ENCODE measurements around the gene ITM2C.

Gene ITM2C

GRCh38 chr2:230862292-230862691 lies 2.5 kb upstream of the ITM2C start:
- peaks cover 12% of the 10 kb centered on the region for H3K4me1 ChIP-seq (ENCODE audit: control insufficient read depth, insufficient read depth, low read length)
- H3K9me3 ChIP-seq (ENCODE audit: control insufficient read depth, low read length), result no peaks in the 10 kb centered on the region
- no peak overlapping the region for H3K4me3 ChIP-seq (ENCODE audit: low read length)
- H3K36me3 ChIP-seq (ENCODE audit: control insufficient read depth, insufficient read depth, low read length), result no peaks in the 10 kb centered on the region
- peaks cover 21% of the 10 kb centered on the region for H3K27me3 ChIP-seq (ENCODE audit: control insufficient read depth, insufficient read depth, low read length)
- H3K9ac ChIP-seq (ENCODE audit: low read length), result no peak overlapping the region

- Histone ChIP-seq H3K4me1 (ENCODE audit: control insufficient read depth, insufficient read depth, low read length) (peaks cover 13% of the 10 kb centered on the region), H3K36me3 (ENCODE audit: control insufficient read depth, insufficient read depth, low read length) (no peaks in the 10 kb centered on the region), H3K9me3 (ENCODE audit: control insufficient read depth, low read length) (no peaks in the 10 kb centered on the region), H3K27me3 (ENCODE audit: control insufficient read depth, insufficient read depth, low read length) (peaks cover 21% of the 10 kb centered on the region), H3K4me3 (ENCODE audit: low read length) (no peak overlapping the region), H3K9ac (ENCODE audit: low read length) (no peak overlapping the region)
Measured at GRCh38 chr2:230863031-230863430, 1.7 kb upstream of the ITM2C start.

GRCh38 chr2:230863442-230864121 lies 1.2 kb upstream of the ITM2C start:
- Histone ChIP-seq H3K27me3 (ENCODE audit: control insufficient read depth, insufficient read depth, low read length) (peaks cover 21% of the 10 kb centered on the region), H3K36me3 (ENCODE audit: control insufficient read depth, insufficient read depth, low read length) (no peaks in the 10 kb centered on the region), H3K9me3 (ENCODE audit: control insufficient read depth, low read length) (no peaks in the 10 kb centered on the region), H3K9ac (ENCODE audit: low read length) (no peak overlapping the region), H3K4me3 (ENCODE audit: low read length) (no peak overlapping the region), H3K4me1 (ENCODE audit: control insufficient read depth, insufficient read depth, low read length) (peaks cover 13% of the 10 kb centered on the region)

- Histone ChIP-seq H3K9me3 (ENCODE audit: control insufficient read depth, low read length) (no peaks in the 10 kb centered on the region), H3K4me3 (ENCODE audit: low read length) (no peak overlapping the region), H3K27me3 (ENCODE audit: control insufficient read depth, insufficient read depth, low read length) (peaks cover 21% of the 10 kb centered on the region), H3K9ac (ENCODE audit: low read length) (no peak overlapping the region), H3K4me1 (ENCODE audit: control insufficient read depth, insufficient read depth, low read length) (peaks cover 13% of the 10 kb centered on the region), H3K36me3 (ENCODE audit: control insufficient read depth, insufficient read depth, low read length) (no peaks in the 10 kb centered on the region)
Measured at GRCh38 chr2:230864122-230864604, 579 bp upstream of the ITM2C start.

DNA sequence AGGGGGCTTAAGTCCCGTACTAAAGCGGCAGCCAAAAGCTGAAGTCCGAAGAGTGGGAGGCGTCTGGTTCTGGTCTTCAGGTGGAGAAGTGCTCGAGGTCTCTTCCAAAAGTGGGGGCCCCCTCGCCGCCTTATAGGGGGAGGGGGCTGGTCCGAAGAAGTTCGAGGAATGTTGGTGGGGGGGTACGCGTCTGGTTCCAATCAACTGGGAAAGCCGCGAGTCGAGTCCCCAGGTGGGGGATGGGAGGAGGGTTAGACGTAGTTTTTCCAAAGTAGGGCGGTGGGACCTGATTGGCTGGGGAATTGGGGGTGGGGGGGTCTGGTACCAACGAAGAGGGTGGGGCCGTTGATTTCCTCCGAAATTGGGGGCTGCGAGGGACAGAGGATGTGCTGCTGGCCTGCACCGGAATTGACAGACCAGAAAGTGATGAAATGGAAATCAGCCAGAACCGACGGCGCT lies 594 bp downstream of the ITM2C start:
- H3K36me3 ChIP-seq (ENCODE audit: control insufficient read depth, insufficient read depth, low read length), result no peaks in the 10 kb centered on the region
- peak overlapping the region; percentile 83 for H3K9ac ChIP-seq (ENCODE audit: low read length)
- H3K9me3 ChIP-seq (ENCODE audit: control insufficient read depth, low read length), result no peaks in the 10 kb centered on the region
- H3K4me3 ChIP-seq (ENCODE audit: low read length), result peak overlapping the region; percentile 67
- peaks cover 21% of the 10 kb centered on the region for H3K27me3 ChIP-seq (ENCODE audit: control insufficient read depth, insufficient read depth, low read length)
- peaks cover 16% of the 10 kb centered on the region for H3K4me1 ChIP-seq (ENCODE audit: control insufficient read depth, insufficient read depth, low read length)

- H3K36me3 ChIP-seq (ENCODE audit: control insufficient read depth, insufficient read depth, low read length), result no peaks in the 10 kb centered on the region
- H3K27me3 ChIP-seq (ENCODE audit: control insufficient read depth, insufficient read depth, low read length), result peaks cover 21% of the 10 kb centered on the region
- peaks cover 19% of the 10 kb centered on the region for H3K4me1 ChIP-seq (ENCODE audit: control insufficient read depth, insufficient read depth, low read length)
- H3K9ac ChIP-seq (ENCODE audit: low read length), result peak overlapping the region; percentile 83
- H3K4me3 ChIP-seq (ENCODE audit: low read length), result no peak overlapping the region
- no peaks in the 10 kb centered on the region for H3K9me3 ChIP-seq (ENCODE audit: control insufficient read depth, low read length)
Measured at GRCh38 chr2:230865766-230866755, 1.3 kb downstream of the ITM2C start.

DNA sequence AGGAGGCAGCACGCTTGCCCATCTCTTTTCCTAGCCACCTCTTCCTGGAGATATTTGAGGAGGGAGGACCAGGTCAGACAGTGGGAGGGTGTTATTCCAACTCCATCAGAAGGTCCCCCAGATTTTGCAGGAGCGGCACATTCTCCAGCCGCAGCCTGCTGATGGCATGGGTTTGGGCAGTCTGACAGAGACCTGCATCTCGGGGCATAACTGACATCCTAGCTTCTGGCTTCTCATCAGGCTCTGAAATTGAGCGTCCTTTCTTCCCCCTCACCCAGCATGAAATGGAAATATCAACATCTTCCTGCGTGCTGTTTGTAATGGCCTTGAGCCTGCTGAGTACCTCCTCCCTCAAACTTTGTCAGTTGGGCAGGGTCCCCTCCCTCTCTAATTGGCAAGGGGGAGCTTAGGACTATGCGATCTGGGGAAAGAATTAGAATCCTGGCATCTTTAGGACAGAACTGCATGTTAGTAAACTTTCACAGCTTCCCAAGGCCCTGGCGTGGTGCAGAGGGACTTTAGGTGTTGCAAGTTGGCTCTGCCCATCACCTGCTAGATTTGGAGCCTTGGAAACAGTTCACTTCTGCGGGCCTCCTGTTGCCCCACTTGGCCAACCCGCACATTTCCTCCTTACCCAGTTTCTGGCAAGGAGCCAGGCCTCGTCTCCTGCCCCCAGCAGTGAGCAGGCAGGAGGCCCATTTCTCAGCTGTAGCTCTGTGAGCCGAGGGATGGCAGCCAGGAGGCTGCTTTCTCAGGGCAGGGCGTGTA lies 2.2 kb downstream of the ITM2C start:
- Histone ChIP-seq H3K4me3 (ENCODE audit: low read length) (no peak overlapping the region), H3K9me3 (ENCODE audit: control insufficient read depth, low read length) (no peaks in the 10 kb centered on the region), H3K9ac (ENCODE audit: low read length) (no peak overlapping the region), H3K36me3 (ENCODE audit: control insufficient read depth, insufficient read depth, low read length) (no peaks in the 10 kb centered on the region), H3K27me3 (ENCODE audit: control insufficient read depth, insufficient read depth, low read length) (peaks cover 21% of the 10 kb centered on the region), H3K4me1 (ENCODE audit: control insufficient read depth, insufficient read depth, low read length) (peaks cover 23% of the 10 kb centered on the region)

GRCh38 chr2:230868161-230868946 lies 3.6 kb downstream of the ITM2C start:
- Histone ChIP-seq H3K36me3 (ENCODE audit: control insufficient read depth, insufficient read depth, low read length) (no peaks in the 10 kb centered on the region), H3K4me1 (ENCODE audit: control insufficient read depth, insufficient read depth, low read length) (peaks cover 23% of the 10 kb centered on the region), H3K27me3 (ENCODE audit: control insufficient read depth, insufficient read depth, low read length) (peaks cover 21% of the 10 kb centered on the region), H3K9me3 (ENCODE audit: control insufficient read depth, low read length) (no peaks in the 10 kb centered on the region), H3K9ac (ENCODE audit: low read length) (no peak overlapping the region), H3K4me3 (ENCODE audit: low read length) (no peak overlapping the region)

- no peak overlapping the region for H3K4me3 ChIP-seq (ENCODE audit: low read length)
- peaks cover 23% of the 10 kb centered on the region for H3K4me1 ChIP-seq (ENCODE audit: control insufficient read depth, insufficient read depth, low read length)
- no peak overlapping the region for H3K9ac ChIP-seq (ENCODE audit: low read length)
- peaks cover 13% of the 10 kb centered on the region for H3K27me3 ChIP-seq (ENCODE audit: control insufficient read depth, insufficient read depth, low read length)
- no peaks in the 10 kb centered on the region for H3K9me3 ChIP-seq (ENCODE audit: control insufficient read depth, low read length)
- no peaks in the 10 kb centered on the region for H3K36me3 ChIP-seq (ENCODE audit: control insufficient read depth, insufficient read depth, low read length)
Measured at GRCh38 chr2:230868947-230869913, 4.5 kb downstream of the ITM2C start.

DNA sequence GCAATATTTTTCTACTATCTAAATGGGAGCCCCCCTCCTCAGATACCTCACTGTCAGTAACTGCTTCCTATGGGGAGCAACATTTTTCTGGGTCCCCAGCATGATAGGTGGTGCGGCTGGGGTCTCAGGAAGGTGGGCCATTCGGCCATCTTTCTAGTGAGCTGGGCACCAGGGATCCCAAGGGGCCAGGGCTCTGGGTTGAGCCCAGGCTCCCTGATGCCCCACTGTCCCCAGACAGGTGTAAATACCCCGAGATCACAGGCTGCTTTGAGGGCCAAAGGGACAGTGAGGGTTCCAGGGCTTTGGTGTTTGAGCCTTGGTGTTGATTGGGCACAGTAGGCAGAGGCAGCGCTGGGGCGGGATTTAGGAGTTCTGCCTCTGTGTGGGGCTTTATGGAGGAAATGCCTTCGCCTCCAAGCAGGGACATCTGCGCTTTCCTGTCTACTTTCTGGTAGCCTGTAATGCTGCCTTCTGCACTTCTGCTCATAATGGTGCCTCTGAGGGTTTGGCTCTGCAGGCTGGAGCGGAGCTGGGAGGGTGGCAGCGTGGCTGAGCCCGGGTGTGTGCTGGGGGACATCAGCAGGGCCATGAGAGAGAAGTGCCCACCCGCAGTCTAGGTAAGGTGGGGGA lies 5.3 kb downstream of the ITM2C start:
- H3K9me3 ChIP-seq (ENCODE audit: control insufficient read depth, low read length), result no peaks in the 10 kb centered on the region
- H3K36me3 ChIP-seq (ENCODE audit: control insufficient read depth, insufficient read depth, low read length), result no peaks in the 10 kb centered on the region
- peaks cover 23% of the 10 kb centered on the region for H3K4me1 ChIP-seq (ENCODE audit: control insufficient read depth, insufficient read depth, low read length)
- no peak overlapping the region for H3K9ac ChIP-seq (ENCODE audit: low read length)
- peaks cover 7% of the 10 kb centered on the region for H3K27me3 ChIP-seq (ENCODE audit: control insufficient read depth, insufficient read depth, low read length)
- no peak overlapping the region for H3K4me3 ChIP-seq (ENCODE audit: low read length)

All from mucosa of stomach (tissue), 1 donor.